Omental fat pad (tissue), 4 donors: ENCODE data around the gene C1QTNF6. TPM values are rescaled to one million over a fixed set of nuclear protein-coding genes. Genes with fewer than 3 reads are reported as not detected.

Source experiments
- ATAC-seq: fragments of 150-250 bp; one replicate; pipeline ENCODE4 v1.9.1; 2016; ENCODE audit warnings: mild to moderate bottlenecking, moderate library complexity; ENCODE audit not compliant: low FRiP score
- DNase-seq: peaks from one replicate; pipeline ENCODE4 v3.0.0-alpha.2; 2019; ENCODE audit warnings: low spot score
- total RNA-seq, 4 donors: library from RNA; depleted of rRNA; stranded (reverse); fragments of >200 nt; gene quantifications; one replicate each; pipeline ENCODE4 v1.1.0, GENCODE V29; 2016
- TF ChIP-seq, protein P1 (sequence below), 3 donors: fragments of 450-650 bp; IDR thresholded peaks; one replicate each; pipeline ENCODE4 v1.5.1; 2016 to 2017; ENCODE audit warnings: antibody characterized with exemption in 3 of 3, mild to moderate bottlenecking in 3 of 3, moderate library complexity in 2 of 3

The C1QTNF6 gene
- total RNA-seq, 4 donors from 2014 or later, result 1.0 to 2.8 (median 1.4) TPM

DNA sequence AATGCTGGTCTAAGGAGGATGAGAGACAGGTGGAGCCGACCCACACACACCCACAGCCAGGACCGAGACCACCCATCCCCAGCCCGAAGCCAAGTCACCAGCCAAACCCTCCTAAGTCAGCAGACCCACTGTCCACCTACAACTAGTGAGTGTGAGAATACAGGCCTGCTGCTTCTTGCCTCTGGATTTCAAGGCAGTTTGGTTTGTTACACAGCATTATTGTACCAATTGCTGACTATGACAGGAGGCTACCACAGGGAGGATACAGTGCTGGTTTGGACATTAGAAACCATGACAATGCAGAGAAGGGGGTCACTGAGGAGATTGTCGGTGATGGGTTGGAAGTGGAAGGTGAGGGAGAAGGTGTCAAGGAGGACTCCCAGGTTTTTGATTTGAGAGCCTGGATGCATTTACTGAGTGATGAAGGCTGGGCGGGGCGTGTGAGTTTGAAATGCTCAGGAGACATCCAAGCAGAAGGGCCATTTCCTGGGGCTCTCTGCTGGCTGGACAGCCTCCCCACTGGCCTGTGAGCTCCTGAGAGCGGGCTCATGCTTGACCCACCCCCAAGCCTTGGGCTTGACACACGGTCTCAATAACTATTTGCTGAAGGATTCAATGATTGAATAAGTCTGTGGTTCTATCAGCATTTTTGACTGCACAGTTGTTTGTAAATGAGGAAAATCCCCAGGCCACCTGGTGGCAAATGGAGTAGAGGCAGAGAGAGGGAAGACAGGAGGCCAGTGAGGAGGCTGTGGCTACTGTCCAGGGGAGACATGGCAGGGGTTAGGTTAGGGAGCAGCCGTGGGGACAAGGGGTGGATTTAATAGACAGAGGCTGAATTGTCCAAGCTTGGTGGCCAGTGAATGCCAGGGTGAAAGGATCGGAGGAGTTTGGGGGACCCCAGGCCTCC, 33.6 kb upstream of the C1QTNF6 start:
- TF ChIP-seq, protein P1, sequence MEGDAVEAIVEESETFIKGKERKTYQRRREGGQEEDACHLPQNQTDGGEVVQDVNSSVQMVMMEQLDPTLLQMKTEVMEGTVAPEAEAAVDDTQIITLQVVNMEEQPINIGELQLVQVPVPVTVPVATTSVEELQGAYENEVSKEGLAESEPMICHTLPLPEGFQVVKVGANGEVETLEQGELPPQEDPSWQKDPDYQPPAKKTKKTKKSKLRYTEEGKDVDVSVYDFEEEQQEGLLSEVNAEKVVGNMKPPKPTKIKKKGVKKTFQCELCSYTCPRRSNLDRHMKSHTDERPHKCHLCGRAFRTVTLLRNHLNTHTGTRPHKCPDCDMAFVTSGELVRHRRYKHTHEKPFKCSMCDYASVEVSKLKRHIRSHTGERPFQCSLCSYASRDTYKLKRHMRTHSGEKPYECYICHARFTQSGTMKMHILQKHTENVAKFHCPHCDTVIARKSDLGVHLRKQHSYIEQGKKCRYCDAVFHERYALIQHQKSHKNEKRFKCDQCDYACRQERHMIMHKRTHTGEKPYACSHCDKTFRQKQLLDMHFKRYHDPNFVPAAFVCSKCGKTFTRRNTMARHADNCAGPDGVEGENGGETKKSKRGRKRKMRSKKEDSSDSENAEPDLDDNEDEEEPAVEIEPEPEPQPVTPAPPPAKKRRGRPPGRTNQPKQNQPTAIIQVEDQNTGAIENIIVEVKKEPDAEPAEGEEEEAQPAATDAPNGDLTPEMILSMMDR (IDR thresholded peaks at IDR 0.05), result no peak
- ATAC-seq (no peak), DNase-seq (no peak)

DNA sequence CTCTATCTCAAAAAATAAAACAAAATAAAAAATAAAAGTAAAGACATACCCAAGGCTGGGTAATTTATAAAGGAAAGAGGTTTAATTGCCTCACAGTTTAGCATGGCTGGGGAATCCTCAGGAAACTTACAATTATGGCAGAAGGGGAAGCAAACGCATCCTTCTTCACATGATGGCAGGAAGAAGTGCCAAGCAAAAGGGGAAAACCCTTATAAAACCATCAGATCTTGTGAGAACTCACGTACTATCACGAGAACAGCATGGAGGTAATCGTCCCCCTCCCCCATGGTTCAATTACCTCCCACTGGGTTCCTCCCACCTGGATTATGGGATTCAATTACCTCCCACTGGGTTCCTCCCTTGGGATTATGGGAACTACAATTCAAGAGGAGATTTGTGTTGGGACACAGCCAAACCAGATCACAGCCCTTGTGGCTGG, 32.5 kb upstream of the C1QTNF6 start:
- ATAC-seq (no peak), DNase-seq (no peak)
- TF ChIP-seq, protein P1 (IDR thresholded peaks at IDR 0.05), result no peak

DNA sequence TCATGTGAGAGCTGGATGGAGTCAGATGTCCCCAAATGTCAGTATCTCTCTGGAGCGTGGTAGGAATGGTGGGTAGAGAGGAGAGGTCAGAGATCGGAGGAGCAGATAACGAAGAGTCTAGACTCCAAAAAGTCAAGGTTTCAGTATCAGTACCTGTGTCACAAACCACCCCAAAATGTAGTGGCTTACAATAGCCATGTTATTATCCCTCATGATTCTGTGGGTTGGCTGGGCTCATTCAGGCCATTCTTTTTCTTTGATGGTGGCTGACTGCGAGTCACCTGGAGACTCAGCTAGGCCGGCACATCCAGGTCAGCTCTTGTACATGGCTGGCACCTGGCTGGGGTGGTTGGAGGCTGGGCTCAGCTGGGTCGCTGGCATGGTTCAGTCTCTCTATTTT, 31.5 kb upstream of the C1QTNF6 start:
- TF ChIP-seq, protein P1 (IDR thresholded peaks at IDR 0.05), result no peak
- DNase-seq (no peak), ATAC-seq (no peak)

DNA sequence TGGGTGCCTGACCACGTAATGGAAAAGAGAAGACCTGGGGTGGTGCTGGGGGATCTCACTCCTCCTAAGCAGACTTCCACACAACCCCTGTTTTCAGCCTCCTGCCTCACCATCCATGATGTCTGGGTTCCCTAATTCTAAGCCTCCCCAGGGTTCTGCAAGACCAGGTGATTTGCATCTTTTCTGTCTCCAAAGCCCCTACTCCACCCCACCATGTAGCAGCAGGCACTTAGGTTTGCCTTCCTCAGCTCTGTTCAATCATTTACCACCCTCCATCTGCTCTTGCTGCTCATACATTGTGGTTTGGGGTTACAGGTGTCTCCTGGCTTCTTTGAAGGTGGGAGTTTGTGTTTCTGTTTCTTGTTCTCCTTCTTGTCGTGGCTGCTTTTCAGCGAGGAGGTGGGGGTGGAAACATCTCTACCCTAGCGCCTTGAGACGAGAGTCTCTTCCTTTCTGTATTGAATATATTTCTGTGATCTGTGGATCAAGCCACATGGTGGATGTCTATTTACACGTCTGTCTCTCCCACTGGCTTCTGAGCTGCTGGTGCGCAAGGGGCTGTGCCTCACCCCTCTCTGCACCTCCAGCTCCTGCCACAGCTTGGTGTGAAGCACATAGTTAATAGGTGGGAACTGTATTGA, 30.8 kb upstream of the C1QTNF6 start:
- ATAC-seq (no peak), DNase-seq (no peak)
- TF ChIP-seq, protein P1 (IDR thresholded peaks at IDR 0.05), result no peak

DNA sequence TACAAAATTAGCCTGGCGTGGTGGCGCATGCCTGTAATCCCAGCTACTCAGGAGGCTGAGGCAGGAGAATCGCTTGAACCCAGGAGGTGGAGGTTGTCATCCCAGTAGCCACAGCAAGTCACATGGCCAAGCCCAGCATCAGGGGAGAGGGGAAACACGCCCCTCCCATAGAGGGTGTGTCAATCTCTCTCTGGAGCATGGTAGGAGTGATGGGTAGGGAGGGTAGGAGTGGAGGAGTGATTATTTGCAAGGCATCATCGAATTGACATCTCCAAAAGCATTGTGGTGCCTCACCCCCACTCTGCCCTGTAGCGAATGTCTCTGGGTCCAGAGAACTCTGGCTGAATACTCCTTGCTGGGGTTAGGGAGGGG, 30.3 kb upstream of the C1QTNF6 start:
- ATAC-seq, result no peak
- no peak for DNase-seq
- TF ChIP-seq, protein P1 (IDR thresholded peaks at IDR 0.05), result no peak

DNA sequence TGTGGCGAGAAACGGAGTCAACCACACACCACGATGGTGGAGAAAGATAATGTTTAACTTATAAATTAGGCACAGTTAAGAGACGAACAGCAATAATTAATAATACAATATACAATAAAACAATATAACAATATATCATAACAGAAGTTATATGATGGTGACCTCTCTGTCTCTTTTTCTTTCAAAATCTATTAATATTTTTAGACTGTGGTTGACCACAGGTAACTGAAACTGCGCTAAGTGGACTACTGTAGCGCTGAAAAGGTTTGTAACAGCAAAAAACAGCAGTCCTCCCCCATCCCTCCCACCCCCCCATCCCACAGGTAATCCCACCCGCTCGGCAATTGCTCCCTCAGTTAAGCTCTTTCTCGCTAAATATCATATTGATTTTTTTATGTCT, 27.8 kb upstream of the C1QTNF6 start:
- DNase-seq (no peak), ATAC-seq (no peak)
- TF ChIP-seq, protein P1 (IDR thresholded peaks at IDR 0.05), result no peak

DNA sequence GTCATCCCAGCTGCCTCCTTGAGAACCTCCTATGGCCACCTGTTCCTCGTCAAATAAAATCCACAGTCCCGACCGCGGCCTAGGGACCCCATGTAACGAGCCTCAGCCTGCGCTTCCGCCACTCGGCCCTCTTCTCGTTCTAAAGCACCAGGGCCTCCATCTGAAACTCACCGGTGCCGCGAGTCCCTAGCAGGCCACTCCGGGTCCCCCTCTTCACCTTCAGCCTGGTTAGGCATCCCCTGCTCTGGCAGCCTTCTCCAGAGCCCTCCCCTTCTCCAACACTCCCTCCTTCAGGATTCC, 26.6 kb upstream of the C1QTNF6 start:
- ATAC-seq (no peak), DNase-seq (no peak)
- TF ChIP-seq, protein P1 (IDR thresholded peaks at IDR 0.05), result no peak
